ENCODE data around the gene MAP1LC3B2. TPM values are rescaled to one million over a fixed set of nuclear protein-coding genes. Genes with fewer than 3 reads are reported as not detected.

Gene MAP1LC3B2
- total and polyA plus RNA-seq, 2 of the 13 experiments (the other 11 are each of a cell fraction or from before 2014, with no cell fraction given): 0.60 to 2.2 TPM

DNA sequence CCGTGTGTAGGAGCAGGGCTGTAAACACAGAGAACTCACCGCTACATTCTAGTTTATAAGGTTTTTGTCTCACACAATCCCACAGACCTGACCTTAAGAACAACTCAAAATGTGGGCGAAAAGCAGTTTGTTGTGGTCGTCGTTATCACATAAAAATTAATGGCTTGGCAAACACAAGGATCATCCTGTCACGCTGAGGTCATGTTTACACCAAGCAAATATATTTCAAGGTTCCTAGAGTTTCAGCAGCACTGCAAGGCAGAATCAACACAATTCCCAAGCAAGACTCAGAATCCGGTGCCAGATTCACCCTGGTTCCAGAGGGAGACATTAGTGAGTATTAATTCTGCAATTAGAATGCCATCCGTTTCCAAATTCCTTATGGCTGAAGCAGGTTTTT lies 30.1 kb upstream of the MAP1LC3B2 start (continued):
- TF ChIP-seq, protein P1, sequence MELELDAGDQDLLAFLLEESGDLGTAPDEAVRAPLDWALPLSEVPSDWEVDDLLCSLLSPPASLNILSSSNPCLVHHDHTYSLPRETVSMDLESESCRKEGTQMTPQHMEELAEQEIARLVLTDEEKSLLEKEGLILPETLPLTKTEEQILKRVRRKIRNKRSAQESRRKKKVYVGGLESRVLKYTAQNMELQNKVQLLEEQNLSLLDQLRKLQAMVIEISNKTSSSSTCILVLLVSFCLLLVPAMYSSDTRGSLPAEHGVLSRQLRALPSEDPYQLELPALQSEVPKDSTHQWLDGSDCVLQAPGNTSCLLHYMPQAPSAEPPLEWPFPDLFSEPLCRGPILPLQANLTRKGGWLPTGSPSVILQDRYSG (CRISPR knock-in tag; IDR thresholded peaks at IDR 0.05): no peak
- TF ChIP-seq ZNF333 (CRISPR knock-in tag; IDR thresholded peaks at IDR 0.05; ENCODE audit: borderline replicate concordance): no peak
- TF ChIP-seq KLF15 (CRISPR knock-in tag; IDR thresholded peaks at IDR 0.05; ENCODE audit: borderline replicate concordance): no peak
- no peak for TF ChIP-seq MAFK (conservative IDR thresholded peaks at IDR 0.05 in 1 of 2, IDR thresholded peaks at IDR 0.05 in 1 of 2; ENCODE audit: low read length in 2 of 2)
- TF ChIP-seq TBL1XR1 (IDR thresholded peaks at IDR 0.05; ENCODE audit: borderline replicate concordance, low read length, partially characterized antibody): peak; percentile 78
- TF ChIP-seq, protein P2, sequence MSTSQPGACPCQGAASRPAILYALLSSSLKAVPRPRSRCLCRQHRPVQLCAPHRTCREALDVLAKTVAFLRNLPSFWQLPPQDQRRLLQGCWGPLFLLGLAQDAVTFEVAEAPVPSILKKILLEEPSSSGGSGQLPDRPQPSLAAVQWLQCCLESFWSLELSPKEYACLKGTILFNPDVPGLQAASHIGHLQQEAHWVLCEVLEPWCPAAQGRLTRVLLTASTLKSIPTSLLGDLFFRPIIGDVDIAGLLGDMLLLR (CRISPR knock-in tag; IDR thresholded peaks at IDR 0.05): no peak
- TF ChIP-seq, protein P3, sequence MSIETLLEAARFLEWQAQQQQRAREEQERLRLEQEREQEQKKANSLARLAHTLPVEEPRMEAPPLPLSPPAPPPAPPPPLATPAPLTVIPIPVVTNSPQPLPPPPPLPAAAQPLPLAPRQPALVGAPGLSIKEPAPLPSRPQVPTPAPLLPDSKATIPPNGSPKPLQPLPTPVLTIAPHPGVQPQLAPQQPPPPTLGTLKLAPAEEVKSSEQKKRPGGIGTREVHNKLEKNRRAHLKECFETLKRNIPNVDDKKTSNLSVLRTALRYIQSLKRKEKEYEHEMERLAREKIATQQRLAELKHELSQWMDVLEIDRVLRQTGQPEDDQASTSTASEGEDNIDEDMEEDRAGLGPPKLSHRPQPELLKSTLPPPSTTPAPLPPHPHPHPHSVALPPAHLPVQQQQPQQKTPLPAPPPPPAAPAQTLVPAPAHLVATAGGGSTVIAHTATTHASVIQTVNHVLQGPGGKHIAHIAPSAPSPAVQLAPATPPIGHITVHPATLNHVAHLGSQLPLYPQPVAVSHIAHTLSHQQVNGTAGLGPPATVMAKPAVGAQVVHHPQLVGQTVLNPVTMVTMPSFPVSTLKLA (IDR thresholded peaks at IDR 0.05): no peak
- TF ChIP-seq, protein P4, sequence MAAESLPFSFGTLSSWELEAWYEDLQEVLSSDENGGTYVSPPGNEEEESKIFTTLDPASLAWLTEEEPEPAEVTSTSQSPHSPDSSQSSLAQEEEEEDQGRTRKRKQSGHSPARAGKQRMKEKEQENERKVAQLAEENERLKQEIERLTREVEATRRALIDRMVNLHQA (CRISPR knock-in tag; IDR thresholded peaks at IDR 0.05): no peak
- no peak for TF ChIP-seq SP2 (CRISPR knock-in tag; IDR thresholded peaks at IDR 0.05)
- peak; percentile 84; the same call in 1 of the 2 replicates for TF ChIP-seq RXRA (CRISPR knock-in tag; IDR thresholded peaks at IDR 0.05)
- no peak for TF ChIP-seq YY1 (IDR thresholded peaks at IDR 0.05; ENCODE audit: insufficient read depth, insufficient replicate concordance, low read depth, low read length)
- no peak for TF ChIP-seq SPEN (CRISPR knock-in tag; IDR thresholded peaks at IDR 0.05; ENCODE audit: low read depth)
- TF ChIP-seq MAFG (CRISPR knock-in tag; IDR thresholded peaks at IDR 0.05): no peak
- peak; percentile 76; the same call in 1 of the 2 replicates for TF ChIP-seq ZNF703 (CRISPR knock-in tag; IDR thresholded peaks at IDR 0.05; ENCODE audit: borderline replicate concordance)
- TF ChIP-seq TARDBP (CRISPR knock-in tag; IDR thresholded peaks at IDR 0.05): peak; percentile 61; the same call in 1 of the 2 replicates
- no peak for TF ChIP-seq SYNCRIP (IDR thresholded peaks at IDR 0.05; ENCODE audit: insufficient read depth, low read depth, low read length)
- TF ChIP-seq ZNF234 (CRISPR knock-in tag; conservative IDR thresholded peaks at IDR 0.05): no peak
- TF ChIP-seq ZSCAN20 (CRISPR knock-in tag; IDR thresholded peaks at IDR 0.05; ENCODE audit: borderline replicate concordance): no peak
- TF ChIP-seq, protein P5, sequence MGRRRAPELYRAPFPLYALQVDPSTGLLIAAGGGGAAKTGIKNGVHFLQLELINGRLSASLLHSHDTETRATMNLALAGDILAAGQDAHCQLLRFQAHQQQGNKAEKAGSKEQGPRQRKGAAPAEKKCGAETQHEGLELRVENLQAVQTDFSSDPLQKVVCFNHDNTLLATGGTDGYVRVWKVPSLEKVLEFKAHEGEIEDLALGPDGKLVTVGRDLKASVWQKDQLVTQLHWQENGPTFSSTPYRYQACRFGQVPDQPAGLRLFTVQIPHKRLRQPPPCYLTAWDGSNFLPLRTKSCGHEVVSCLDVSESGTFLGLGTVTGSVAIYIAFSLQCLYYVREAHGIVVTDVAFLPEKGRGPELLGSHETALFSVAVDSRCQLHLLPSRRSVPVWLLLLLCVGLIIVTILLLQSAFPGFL (CRISPR knock-in tag; IDR thresholded peaks at IDR 0.05): no peak
- TF ChIP-seq ZNF652 (CRISPR knock-in tag; IDR thresholded peaks at IDR 0.05; ENCODE audit: borderline replicate concordance, low read depth): no peak
- TF ChIP-seq ZNF224 (CRISPR knock-in tag; IDR thresholded peaks at IDR 0.05): 0 out of 2 replicates have a peak, but pooled peaks have one; percentile 30
- no peak for TF ChIP-seq ZSCAN22 (CRISPR knock-in tag; IDR thresholded peaks at IDR 0.05)
- TF ChIP-seq RFX5 (IDR thresholded peaks at IDR 0.05; ENCODE audit: low read depth, low read length): no peak
- TF ChIP-seq ZNF256 (CRISPR knock-in tag; conservative IDR thresholded peaks at IDR 0.05): no peak
- TF ChIP-seq, protein P6, sequence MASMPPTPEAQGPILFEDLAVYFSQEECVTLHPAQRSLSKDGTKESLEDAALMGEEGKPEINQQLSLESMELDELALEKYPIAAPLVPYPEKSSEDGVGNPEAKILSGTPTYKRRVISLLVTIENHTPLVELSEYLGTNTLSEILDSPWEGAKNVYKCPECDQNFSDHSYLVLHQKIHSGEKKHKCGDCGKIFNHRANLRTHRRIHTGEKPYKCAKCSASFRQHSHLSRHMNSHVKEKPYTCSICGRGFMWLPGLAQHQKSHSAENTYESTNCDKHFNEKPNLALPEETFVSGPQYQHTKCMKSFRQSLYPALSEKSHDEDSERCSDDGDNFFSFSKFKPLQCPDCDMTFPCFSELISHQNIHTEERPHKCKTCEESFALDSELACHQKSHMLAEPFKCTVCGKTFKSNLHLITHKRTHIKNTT (CRISPR knock-in tag; IDR thresholded peaks at IDR 0.05): no peak
- TF ChIP-seq ZNF460 (CRISPR knock-in tag; IDR thresholded peaks at IDR 0.05; ENCODE audit: borderline replicate concordance): no peak
- no peak for TF ChIP-seq MED13 (CRISPR knock-in tag; IDR thresholded peaks at IDR 0.05)
